M059J (cell line): Measurements from ENCODE around the gene EPN2. TPM values are rescaled to one million over a fixed set of nuclear protein-coding genes. Genes with fewer than 3 reads are reported as not detected.

ENCODE experiments used
- DNase-seq: peaks from one replicate; pipeline ENCODE4 v3.0.0-alpha.2; 2012; ENCODE audit warnings: low read depth
- total RNA-seq: library from RNA; depleted of rRNA; stranded (reverse); fragments of >200 nt; shearing (Covaris generic); gene quantifications from 2 replicates; pipeline ENCODE4 v1.2.3, GENCODE V29; 2014

Gene EPN2
- total RNA-seq, 1 experiment from 2014 or later, result 19.1 TPM

GRCh38 chr17:19294443-19294842 is 57.3 kb downstream of the EPN2 start:
- no peak for DNase-seq

DNA sequence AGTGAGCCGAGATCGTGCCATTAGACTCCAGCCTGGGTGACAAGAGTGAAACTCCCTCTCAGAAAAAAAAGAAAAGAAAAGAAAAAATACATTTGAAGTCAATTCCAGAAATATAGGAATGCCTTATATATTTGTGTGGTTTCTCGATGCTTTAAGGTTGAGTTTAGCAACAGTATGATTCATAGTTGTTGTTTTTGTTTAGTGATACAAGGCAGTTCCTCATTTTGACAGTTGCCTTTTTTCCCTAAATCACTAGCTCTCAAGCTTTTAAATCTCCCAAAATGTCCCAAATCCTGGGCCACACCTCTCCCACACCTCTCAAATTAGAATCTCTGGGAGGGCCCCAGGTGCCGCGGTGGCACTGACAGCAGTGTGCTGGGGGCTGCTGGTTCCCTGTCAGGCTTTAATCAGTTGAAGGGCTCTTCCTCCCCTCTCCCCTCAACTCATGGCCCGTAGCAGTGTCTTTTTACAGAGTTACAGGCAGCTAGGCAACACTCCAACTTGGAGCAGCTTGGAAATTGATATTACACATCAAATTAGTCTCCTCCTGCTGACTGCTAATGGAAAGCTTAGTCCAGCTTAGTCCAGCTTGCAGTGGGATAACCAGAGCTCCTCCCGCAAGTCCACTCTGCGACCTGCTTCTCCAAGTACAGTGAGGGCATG is 58.4 kb downstream of the EPN2 start:
- DNase-seq, result no peak

DNA sequence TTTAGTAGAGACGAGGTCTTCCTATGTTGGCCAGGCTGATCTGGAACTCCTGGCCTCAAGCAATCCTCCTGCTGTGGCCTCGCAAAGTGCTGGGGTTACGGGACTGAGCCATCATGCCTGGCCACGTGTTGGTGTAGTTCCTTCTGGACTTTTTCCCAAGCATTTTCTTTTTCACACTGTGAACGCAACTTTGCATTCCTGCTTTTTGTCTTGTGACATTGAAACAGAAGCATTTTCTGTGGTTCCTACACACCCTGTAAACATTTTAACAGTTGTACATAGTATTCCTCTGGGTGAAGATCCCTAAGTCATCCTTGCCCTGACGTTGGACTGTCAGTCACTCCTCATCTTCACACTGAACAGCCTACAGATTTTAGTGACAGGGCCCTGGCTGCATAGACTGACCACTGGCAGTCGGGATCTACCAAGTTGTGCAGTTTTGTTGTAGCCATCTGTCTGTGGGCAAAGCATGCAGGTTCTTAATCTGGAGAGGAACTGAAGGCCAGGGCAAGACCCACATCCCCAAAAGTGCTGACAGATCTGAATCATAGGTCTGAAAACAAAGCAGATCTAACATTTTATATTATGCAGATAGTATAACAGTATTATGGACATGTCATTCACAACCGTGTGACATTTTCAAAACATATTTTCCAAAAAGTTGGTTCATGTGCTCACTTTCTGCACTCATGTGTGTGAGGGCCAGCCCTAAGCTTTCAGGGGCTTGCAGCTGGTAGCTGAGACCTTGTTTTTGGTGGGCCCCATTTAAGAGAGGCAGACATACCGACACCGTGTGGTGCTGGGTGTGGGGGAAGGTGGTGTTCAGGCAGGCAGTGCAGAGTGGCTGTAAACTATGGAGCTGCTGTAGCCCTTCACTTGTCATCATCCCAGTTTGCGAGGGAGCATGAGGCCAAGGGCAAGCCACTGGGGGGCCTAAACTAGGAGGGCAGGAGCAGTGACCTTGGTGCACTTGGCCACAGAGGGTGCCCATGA is 59.9 kb downstream of the EPN2 start:
- no peak for DNase-seq

DNA sequence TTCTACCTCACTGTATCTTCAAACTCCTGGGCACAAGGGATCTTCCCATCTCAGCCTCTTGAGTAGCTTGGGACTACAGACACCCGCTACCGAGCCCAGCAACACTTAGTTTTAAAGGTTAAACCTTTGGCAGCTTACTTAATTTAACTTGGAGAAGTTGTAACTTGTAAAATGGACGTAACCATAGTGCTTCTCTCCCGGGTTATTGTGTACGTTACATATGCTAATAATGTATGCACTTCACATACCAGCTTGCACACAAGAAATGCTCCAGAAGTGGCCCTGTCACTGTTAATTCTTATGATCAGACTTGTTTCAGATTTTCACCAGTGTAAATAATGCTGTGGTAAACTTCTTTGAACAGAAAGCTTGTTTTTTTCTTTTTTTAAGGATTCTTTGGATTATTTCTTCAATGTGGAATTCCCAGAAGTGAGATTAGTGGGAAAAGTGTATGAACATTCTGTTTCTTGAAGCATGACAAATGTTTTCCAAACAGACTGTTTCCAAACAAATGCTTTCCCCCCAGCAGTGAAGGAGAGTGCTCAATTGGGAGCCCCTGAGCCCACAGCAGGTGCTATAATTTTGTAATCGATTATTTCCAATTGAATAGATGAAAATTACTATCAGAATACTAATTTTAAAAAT is 61.5 kb downstream of the EPN2 start:
- DNase-seq, result no peak

- no peak for DNase-seq
Observed at GRCh38 chr17:19299214-19299747, 62.1 kb downstream of the EPN2 start.

- DNase-seq, result no peak
Observed at GRCh38 chr17:19299866-19300265, 62.7 kb downstream of the EPN2 start.

- DNase-seq, result no peak
Observed at GRCh38 chr17:19301274-19301951, 64.2 kb downstream of the EPN2 start.

DNA sequence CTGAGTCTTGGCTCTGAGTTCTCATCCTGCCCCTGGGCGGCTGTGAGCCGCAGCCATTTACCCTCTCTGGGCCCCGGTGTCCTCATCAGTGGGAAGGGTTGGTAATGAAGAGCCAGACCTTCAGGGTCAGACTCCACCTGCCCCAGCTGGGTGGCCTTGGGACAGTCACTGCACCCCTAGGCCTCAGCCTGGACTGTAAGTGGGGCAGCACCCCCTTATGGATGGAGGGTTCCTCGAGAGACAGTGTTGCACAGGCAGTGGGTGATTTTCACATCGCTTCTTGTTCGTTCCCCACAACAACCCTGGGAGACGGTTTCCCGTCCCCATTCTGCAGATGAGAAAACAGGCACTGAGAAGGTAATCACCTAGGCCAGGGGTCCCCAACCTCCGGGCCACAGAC is 64.8 kb downstream of the EPN2 start:
- no peak for DNase-seq

GRCh38 chr17:19302791-19303331 is 65.7 kb downstream of the EPN2 start:
- no peak for DNase-seq

DNA sequence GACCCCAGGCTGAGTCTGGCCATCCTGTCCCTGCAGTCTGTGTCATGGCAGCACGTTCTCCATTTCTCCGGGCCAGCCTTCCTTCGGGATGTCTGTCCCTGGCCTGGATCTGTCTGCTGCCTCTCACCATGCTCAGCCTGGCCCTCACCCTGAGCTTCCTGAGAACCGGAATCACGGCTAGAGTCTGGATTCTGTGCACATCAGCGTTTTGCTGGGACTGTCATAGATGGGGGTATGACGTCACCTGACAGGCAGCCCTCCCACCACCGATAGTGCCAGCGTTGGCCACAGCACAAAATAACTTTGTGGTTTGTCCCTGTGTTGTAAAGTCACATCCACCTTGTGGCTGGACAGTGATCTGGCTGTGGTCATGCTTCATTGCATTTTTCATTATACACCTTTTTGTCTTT is 66.2 kb downstream of the EPN2 start:
- DNase-seq, result peak; percentile 67

DNA sequence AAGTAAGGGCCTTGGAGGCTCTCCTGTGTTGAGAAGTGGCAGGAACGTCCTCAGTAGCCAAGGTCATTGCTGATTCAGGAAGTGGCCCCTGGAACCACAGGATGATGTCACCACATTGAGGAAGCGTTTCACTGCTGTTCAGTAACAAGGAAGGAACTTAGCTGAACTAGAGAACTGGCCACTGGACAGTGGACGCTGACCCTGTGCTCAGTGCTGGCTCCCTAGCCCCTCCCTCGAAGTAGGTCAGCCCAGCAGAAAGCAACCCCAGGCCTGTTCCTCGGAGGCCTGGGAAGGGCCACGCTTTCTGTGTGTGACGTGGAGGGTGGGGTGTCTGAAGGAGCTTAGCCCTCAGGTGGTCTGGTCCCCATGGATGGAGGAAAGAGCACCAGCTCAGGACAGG is 67.0 kb downstream of the EPN2 start:
- DNase-seq, result peak; percentile 87

- DNase-seq, result no peak
Observed at GRCh38 chr17:19304751-19305150, 67.6 kb downstream of the EPN2 start.

GRCh38 chr17:19305256-19305655 is 68.1 kb downstream of the EPN2 start:
- DNase-seq, result no peak

DNA sequence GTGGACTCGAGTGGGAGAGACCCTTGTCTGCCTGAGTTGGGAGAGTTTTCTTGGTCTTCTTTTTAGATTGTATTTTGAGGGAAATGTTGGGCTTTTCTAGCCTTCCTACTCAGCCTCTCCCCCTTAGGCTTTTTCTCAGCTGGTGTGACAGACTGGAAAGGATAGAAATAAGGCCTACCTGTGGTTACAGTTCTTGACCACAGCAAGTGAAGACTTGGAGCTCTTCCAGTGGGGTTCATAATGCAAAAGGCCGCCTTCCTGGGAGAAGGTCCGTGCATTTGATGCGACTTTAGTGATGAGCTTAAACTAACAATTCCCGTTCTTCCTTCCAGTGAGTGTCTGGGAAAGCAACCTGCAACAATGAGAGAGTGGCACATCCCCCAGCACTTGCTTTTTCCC is 68.6 kb downstream of the EPN2 start:
- DNase-seq, result no peak

DNA sequence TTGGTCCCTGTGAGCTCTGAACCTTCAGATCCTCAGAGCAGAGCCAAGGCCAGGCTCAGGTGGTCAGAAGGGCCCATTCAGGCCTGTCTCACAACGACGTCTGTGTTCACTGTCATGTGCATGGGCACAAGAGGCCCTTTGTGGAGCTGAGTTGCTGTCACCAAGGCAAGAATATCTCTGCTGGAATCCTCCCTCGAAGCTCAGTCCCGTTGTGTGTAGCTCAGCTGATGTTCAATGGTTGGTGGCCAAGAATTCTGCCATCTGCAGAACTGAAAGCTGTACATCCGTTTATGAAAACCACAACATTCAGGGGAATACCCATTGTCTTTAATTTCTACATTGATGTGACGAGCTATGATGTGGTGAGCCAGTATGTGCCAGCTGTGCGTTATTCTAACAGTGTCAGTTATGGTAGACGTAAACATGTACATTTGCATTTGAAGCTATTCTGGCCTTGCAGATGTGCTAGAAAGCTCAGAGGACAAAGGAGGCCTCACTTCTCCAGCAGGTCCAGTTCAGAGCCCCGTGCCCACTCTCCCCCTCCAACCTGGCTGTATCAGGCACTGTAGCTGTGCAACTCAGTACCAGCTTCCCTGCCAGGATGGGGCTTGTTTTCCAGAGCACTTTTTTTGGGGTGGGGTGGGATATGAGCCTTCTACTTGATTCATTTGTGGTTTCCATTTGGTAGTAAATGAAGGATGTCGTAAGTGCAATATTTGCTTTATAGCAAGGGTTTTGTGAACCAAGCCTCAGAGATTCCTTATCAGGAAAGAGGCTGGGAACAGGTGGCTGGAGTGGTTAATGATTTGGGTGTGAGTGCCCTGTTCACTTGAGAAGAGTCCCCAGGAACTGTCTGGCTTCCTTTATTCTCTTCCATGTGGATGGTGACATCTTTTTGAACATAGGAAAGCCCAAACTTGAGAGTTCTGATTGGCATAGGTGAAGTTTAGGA is 69.3 kb downstream of the EPN2 start:
- no peak for DNase-seq

- no peak for DNase-seq
Observed at GRCh38 chr17:19307521-19307920, 70.4 kb downstream of the EPN2 start.

DNA sequence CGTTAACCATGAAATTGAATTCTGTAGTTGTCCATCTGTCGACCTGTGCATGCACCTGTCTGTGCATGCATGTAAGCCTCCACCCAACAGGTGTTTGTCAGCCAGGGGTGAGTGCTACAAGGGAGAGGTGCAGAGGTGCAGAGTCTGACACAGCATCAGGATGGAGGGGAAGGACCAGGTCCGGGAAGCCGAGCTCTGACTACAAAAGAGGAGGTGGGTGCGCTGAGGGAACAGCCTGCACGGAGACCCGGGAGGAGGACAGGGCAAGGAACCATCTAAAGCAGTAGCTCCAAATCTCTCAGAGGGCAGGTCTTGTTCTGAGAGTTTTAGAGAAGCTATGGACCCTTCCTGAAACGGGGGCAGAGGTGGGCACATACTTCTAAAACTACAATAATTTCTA is 71.2 kb downstream of the EPN2 start:
- DNase-seq, result no peak

DNA sequence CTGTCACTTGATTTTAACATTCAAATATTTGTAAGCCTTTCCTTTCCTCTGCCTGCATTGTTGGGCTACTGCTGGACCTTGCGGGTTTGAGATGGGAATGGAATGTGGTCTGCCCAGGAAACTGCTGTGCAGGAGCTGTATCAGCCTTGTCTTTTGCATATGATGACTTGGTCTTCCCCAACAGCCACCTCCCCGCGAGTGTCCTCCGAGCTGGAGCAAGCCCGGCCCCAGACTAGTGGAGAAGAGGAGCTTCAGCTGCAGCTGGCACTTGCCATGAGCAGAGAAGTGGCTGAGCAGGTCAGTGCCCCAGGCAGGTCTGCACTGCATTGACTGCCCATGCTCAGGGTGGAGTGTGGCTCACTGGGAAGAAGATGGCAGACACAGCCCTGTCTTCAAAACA is 72.5 kb downstream of the EPN2 start:
- DNase-seq, result no peak

DNA sequence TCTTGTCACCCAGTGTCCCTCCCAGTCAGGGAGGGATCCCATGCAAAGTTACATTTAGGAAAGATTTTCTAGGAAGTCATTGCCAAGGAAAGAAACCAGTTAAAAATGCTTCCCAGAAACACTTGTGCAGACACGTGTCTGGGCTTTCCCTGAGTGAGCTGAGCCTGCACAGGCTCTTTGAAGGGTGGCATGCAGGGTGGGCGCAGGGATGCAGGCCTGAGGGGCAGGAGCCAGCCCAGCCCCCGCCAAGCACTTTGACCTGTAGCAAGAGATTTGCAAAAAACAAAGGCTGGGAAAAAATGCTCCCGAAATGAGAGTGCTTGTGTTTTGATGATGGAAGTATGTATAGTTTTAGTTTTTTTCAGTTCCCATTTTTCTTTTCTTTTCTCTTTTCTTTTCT is 73.0 kb downstream of the EPN2 start:
- no peak for DNase-seq

- DNase-seq, result no peak
Observed at GRCh38 chr17:19311016-19311415, 73.8 kb downstream of the EPN2 start.
